ENCODE results near the gene KAT6B. TPM values are rescaled to one million over a fixed set of nuclear protein-coding genes. Genes with fewer than 3 reads are reported as not detected.
"Not testable (repeated sequence)": the region's sequence is repeated elsewhere in the genome, so short reads cannot be mapped to it uniquely, and the experiment has no call there.

The KAT6B gene
- total RNA-seq, 2 experiments from 2014 or later: 36.7 to 47.2 TPM

- no peak overlapping the region for H3K27ac Mint-ChIP-seq
- POLR2A ChIA-PET: interaction anchor here (1.0 to 2.1 kb wide), 3 partner anchors 12 to 69 kb away, joined by 3 to 7 read pairs (median 6); no protein-coding TSS in a partner anchor
- peaks cover 8% of the 10 kb centered on the region for H3K36me3 Mint-ChIP-seq
- no peaks in the 10 kb centered on the region for H3K27me3 Mint-ChIP-seq
- no peak overlapping the region for H3K4me3 Mint-ChIP-seq
- peaks cover 20% of the 10 kb centered on the region for H3K4me1 Mint-ChIP-seq
- DNase-seq (no peak), ATAC-seq (ENCODE audit: low read depth) (no peak)
- H3K9me3 Mint-ChIP-seq: peaks cover 3% of the 10 kb centered on the region
Measured at GRCh38 chr10:74912182-74912581, 85.8 kb downstream of the KAT6B start.

GRCh38 chr10:74912682-74913081, 86.3 kb downstream of the KAT6B start:
- DNase-seq (no peak), ATAC-seq (ENCODE audit: low read depth) (no peak)
- no peaks in the 10 kb centered on the region for H3K27me3 Mint-ChIP-seq
- peaks cover 22% of the 10 kb centered on the region for H3K4me1 Mint-ChIP-seq
- peak overlapping the region; percentile 14 for H3K4me3 Mint-ChIP-seq
- H3K36me3 Mint-ChIP-seq: peaks cover 10% of the 10 kb centered on the region
- POLR2A ChIA-PET: interaction anchor here (1.0 to 2.1 kb wide), 3 partner anchors 12 to 68 kb away, joined by 3 to 7 read pairs (median 6); no protein-coding TSS in a partner anchor
- no peak overlapping the region for H3K27ac Mint-ChIP-seq
- peaks cover 5% of the 10 kb centered on the region for H3K9me3 Mint-ChIP-seq

- Mint-ChIP-seq H3K27me3 (no peaks in the 10 kb centered on the region), H3K4me3 (peak overlapping the region; percentile 76), H3K9me3 (peaks cover 5% of the 10 kb centered on the region), H3K4me1 (peaks cover 22% of the 10 kb centered on the region), H3K27ac (peak overlapping the region; percentile 21), H3K36me3 (peaks cover 10% of the 10 kb centered on the region)
- POLR2A ChIA-PET: interaction anchor here (0.9 to 2.1 kb wide), 3 partner anchors 11 to 67 kb away, joined by 3 to 7 read pairs (median 3); no protein-coding TSS in a partner anchor
- DNase-seq (no peak), ATAC-seq (ENCODE audit: low read depth) (peak; percentile 74)
Measured at GRCh38 chr10:74913377-74913979, 87.1 kb downstream of the KAT6B start.

- Mint-ChIP-seq H3K27me3 (no peaks in the 10 kb centered on the region), H3K9me3 (peaks cover 12% of the 10 kb centered on the region), H3K4me1 (peaks cover 25% of the 10 kb centered on the region), H3K4me3 (no peak overlapping the region), H3K27ac (no peak overlapping the region), H3K36me3 (peaks cover 18% of the 10 kb centered on the region)
- DNase-seq (no peak), ATAC-seq (ENCODE audit: low read depth) (no peak)
- POLR2A ChIA-PET: no interaction called here
Measured at GRCh38 chr10:74916283-74916682, 89.9 kb downstream of the KAT6B start.

DNA sequence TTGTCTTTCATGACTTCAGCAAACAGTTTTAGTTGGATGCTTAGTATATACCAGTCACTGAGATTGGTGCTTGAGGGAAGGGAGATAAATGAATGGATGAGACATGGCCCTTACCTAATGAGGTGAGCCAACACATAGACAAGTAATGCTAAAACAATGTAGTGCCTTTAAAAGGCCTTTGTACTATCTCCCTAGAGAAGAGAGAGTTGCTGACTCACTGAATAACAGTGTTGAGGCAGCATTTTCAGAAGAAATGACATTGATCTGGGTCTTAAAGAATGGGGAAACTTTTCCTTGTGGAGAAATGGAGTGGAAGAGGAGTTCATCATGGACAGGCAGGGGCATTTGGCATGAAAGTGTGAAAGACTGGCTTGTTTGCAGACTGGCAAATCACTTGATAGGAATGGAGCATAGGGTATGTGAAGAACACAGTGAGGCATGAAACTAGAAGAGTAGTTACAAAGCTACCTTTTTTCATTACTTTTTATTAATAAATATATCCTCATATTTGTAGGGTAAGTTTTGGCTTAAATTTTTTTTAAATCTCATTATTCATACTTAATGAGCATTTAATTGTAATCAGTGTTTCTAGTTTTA, 91.2 kb downstream of the KAT6B start:
- Mint-ChIP-seq H3K4me1 (peaks cover 23% of the 10 kb centered on the region), H3K9me3 (peaks cover 12% of the 10 kb centered on the region), H3K27ac (no peak overlapping the region), H3K36me3 (peaks cover 18% of the 10 kb centered on the region), H3K4me3 (no peak overlapping the region), H3K27me3 (no peaks in the 10 kb centered on the region)
- POLR2A ChIA-PET: no interaction called here
- no peak for DNase-seq
- no peak for ATAC-seq (ENCODE audit: low read depth)

DNA sequence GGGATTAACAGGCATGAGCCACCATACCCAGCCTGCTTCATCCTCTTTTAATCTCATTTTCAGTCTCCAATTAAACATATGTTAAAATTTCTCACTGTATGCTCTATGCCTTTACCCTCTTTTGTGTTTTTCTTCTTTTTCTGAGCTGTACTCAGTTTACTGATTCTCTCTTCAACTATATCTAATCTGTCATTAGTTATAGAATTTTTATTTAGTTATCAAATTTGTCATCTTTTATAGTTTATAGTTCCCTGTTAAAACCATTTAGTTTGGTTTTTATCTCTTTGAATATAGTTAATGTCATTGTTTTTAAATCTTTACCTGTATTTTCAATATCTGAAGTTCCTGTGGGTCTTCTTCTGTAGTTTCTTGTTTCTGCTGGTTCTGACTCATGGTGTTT, 93.3 kb downstream of the KAT6B start:
- no peak overlapping the region for H3K27ac Mint-ChIP-seq
- DNase-seq (no peak), ATAC-seq (ENCODE audit: low read depth) (no peak)
- peaks cover 22% of the 10 kb centered on the region for H3K4me1 Mint-ChIP-seq
- POLR2A ChIA-PET: no interaction called here
- H3K36me3 Mint-ChIP-seq: peaks cover 18% of the 10 kb centered on the region
- no peaks in the 10 kb centered on the region for H3K27me3 Mint-ChIP-seq
- H3K9me3 Mint-ChIP-seq: peaks cover 12% of the 10 kb centered on the region
- H3K4me3 Mint-ChIP-seq: no peak overlapping the region

DNA sequence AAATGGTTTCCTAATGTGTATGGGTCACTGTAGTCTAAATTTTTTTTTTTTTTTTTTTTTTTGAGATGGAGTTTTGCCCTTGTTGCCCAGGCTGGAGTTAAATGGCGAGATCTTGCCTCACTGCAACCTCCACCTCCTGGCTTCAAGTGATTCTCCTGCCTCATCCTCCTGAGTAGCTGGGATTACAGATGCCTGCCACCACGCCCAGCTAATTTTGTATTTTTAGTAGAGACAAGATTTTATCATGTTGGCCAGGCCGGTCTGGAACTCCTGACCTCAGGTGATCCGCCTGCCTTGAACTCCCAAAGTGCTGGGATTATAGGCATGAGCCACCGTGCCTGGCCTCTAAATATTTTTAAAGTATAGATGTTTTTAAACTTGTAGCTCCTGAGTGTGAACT, 94.7 kb downstream of the KAT6B start:
- not testable (repeated sequence) for H3K4me3 Mint-ChIP-seq; ATAC-seq (ENCODE audit: low read depth); H3K27ac Mint-ChIP-seq; DNase-seq; H3K27me3 Mint-ChIP-seq
- Mint-ChIP-seq H3K9me3 (peaks cover 12% of the 10 kb centered on the region), H3K36me3 (peaks cover 12% of the 10 kb centered on the region), H3K4me1 (peaks cover 20% of the 10 kb centered on the region)
- POLR2A ChIA-PET: interaction anchor here (0.7 kb wide), 1 partner anchor 88 kb away, joined by 8 read pairs; no protein-coding TSS in a partner anchor

- no peak for DNase-seq
- H3K9me3 Mint-ChIP-seq: peaks cover 9% of the 10 kb centered on the region
- H3K4me1 Mint-ChIP-seq: peaks cover 16% of the 10 kb centered on the region
- ATAC-seq (ENCODE audit: low read depth): no peak
- peaks cover 12% of the 10 kb centered on the region for H3K36me3 Mint-ChIP-seq
- H3K27me3 Mint-ChIP-seq: no peaks in the 10 kb centered on the region
- no peak overlapping the region for H3K4me3 Mint-ChIP-seq
- H3K27ac Mint-ChIP-seq: no peak overlapping the region
- POLR2A ChIA-PET: no interaction called here
Measured at GRCh38 chr10:74921744-74922143, 95.3 kb downstream of the KAT6B start.

- Mint-ChIP-seq H3K4me1 (peaks cover 18% of the 10 kb centered on the region), H3K27ac (no peak overlapping the region), H3K4me3 (no peak overlapping the region), H3K36me3 (peaks cover 10% of the 10 kb centered on the region), H3K9me3 (peaks cover 7% of the 10 kb centered on the region), H3K27me3 (no peaks in the 10 kb centered on the region)
- no peak for ATAC-seq (ENCODE audit: low read depth)
- POLR2A ChIA-PET: no interaction called here
- DNase-seq: no peak
Measured at GRCh38 chr10:74922921-74923320, 96.5 kb downstream of the KAT6B start.

DNA sequence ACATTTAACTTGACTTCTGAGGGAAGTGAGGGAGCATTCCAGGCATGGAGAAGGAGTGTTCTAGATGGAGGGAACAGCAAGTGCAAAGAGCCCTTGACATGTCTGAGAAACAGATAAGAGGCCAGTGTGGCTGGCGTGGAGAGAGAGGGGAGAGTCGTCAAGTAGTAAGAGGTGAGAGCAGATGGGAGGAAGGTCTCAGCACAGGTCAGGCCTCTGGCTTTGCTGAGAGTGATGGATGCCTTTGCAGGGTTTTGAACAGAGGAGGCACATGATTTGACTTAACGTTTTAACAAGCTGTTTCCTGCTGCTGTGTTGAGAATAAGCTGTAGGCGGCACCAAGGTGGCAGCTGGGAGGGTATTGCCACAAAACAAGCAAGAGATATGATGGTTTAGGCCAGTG, 97.2 kb downstream of the KAT6B start:
- Mint-ChIP-seq H3K4me3 (no peak overlapping the region), H3K36me3 (peaks cover 10% of the 10 kb centered on the region), H3K4me1 (peaks cover 18% of the 10 kb centered on the region), H3K27me3 (no peaks in the 10 kb centered on the region), H3K9me3 (peaks cover 7% of the 10 kb centered on the region), H3K27ac (no peak overlapping the region)
- DNase-seq (no peak), ATAC-seq (ENCODE audit: low read depth) (peak; percentile 30)
- POLR2A ChIA-PET: no interaction called here

DNA sequence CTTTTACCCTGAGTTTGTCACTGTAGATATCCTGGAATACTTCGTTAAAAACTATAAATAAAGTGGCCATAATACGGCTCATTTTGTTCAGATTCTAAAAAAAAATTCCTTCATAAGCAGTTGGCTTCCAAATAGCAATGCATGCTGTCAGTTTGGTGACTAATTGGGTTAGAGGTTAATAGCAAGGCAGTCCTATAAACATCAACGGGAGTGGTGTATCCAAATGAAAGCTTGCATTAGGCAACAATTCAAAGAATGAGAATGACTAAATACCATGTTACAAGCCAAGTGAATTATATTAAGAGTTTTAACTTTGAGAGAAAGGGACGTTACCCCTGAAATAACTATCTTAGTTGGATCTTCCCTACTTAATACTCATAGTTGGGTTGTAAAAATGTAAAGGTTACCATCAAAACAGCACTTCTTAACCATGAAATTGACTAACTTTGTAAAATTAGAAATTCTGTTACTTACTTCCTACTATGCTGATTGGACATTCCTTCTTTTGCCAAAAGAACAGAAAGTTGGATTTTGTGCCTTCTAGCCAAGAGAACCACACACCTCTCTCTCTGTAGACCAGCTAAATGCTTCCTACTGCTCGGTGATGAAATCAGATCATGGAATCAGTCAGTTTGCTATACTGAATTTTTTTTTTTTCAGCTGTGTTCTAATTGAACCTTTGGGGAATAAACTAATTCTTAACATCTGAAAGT, 98.0 kb downstream of the KAT6B start:
- Mint-ChIP-seq H3K4me3 (no peak overlapping the region), H3K4me1 (peaks cover 18% of the 10 kb centered on the region), H3K36me3 (peaks cover 10% of the 10 kb centered on the region), H3K27ac (no peak overlapping the region), H3K27me3 (no peaks in the 10 kb centered on the region), H3K9me3 (peaks cover 5% of the 10 kb centered on the region)
- no peak for DNase-seq
- ATAC-seq (ENCODE audit: low read depth): no peak
- POLR2A ChIA-PET: no interaction called here

GRCh38 chr10:74925291-74925690, 98.9 kb downstream of the KAT6B start:
- Mint-ChIP-seq H3K4me3 (no peak overlapping the region), H3K27me3 (no peaks in the 10 kb centered on the region), H3K27ac (no peak overlapping the region), H3K9me3 (peaks cover 1% of the 10 kb centered on the region), H3K4me1 (peaks cover 14% of the 10 kb centered on the region), H3K36me3 (peaks cover 1% of the 10 kb centered on the region)
- ATAC-seq (ENCODE audit: low read depth): no peak
- no peak for DNase-seq
- POLR2A ChIA-PET: no interaction called here

DNA sequence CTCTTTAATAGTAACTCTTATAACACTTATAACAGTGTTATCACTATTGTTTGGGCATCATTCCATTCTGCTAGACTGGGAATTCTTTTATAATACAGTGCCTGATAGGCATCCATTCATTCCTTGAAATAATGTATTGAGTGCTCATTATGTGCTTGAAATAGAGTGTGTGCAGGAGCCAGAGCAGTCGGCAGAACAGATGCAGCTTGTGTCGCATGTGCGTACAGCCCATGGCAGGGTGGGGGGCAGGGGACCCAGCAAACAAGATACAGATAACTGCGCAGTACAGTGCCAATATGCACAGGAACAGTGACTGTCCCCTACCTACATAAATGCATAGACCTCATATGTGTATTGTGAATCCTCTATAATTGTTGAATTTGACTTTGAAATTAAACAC, 99.3 kb downstream of the KAT6B start:
- no peaks in the 10 kb centered on the region for H3K9me3 Mint-ChIP-seq
- no peak overlapping the region for H3K4me3 Mint-ChIP-seq
- no peak overlapping the region for H3K27ac Mint-ChIP-seq
- H3K4me1 Mint-ChIP-seq: peaks cover 13% of the 10 kb centered on the region
- no peak for DNase-seq
- H3K27me3 Mint-ChIP-seq: no peaks in the 10 kb centered on the region
- POLR2A ChIA-PET: no interaction called here
- no peak for ATAC-seq (ENCODE audit: low read depth)
- H3K36me3 Mint-ChIP-seq: peaks cover 1% of the 10 kb centered on the region
